ENCODE measurements around the gene HBA2.
"Not testable (repeated sequence)": the region's sequence is repeated elsewhere in the genome, so short reads cannot be mapped to it uniquely, and the experiment has no call there.

Gene HBA2

DNA sequence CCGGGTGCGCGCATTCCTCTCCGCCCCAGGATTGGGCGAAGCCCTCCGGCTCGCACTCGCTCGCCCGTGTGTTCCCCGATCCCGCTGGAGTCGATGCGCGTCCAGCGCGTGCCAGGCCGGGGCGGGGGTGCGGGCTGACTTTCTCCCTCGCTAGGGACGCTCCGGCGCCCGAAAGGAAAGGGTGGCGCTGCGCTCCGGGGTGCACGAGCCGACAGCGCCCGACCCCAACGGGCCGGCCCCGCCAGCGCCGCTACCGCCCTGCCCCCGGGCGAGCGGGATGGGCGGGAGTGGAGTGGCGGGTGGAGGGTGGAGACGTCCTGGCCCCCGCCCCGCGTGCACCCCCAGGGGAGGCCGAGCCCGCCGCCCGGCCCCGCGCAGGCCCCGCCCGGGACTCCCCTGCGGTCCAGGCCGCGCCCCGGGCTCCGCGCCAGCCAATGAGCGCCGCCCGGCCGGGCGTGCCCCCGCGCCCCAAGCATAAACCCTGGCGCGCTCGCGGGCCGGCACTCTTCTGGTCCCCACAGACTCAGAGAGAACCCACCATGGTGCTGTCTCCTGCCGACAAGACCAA, at the start of gene HBA2:
Gene HBA2 (plus strand): TSS at position 503 of the 568 bp plus-strand sequence. CDS start 37 bp downstream, at position 540.
- not testable (repeated sequence) for DNase-seq

DNA sequence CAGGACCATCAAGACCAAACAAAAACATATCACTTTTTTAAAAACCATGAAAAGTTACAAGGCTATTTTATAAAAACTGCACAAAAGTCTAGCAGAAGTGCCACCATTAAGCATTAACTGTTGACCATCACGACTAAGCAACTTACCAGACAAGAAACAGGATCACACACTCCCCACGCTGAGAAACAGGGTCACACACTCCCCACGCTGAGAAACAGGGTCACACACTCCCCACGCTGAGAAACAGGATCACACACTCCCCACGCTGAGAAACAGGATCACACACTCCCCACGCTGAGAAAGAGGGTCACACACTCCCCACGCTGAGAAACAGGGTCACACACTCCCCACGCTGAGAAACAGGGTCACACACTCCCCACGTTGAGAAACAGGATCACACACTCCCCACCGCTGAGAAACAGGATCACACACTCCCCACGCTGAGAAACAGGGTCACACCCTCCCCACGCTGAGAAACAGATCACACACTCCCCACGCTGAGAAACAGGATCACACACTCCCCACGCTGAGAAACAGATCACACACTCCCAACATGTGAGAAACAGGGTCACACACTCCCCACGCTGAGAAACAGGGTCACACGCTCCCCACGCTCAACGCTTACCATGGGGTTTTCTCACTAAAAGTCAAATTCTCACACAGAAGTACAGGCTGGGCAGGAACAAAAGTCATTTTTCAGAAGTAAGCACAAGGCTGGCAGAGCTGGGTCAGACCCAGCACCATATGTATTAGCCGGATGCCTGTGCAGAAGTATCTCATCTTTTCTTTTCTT, 48.9 kb upstream of the HBA2 start:
- DNase-seq: not testable (repeated sequence)

DNA sequence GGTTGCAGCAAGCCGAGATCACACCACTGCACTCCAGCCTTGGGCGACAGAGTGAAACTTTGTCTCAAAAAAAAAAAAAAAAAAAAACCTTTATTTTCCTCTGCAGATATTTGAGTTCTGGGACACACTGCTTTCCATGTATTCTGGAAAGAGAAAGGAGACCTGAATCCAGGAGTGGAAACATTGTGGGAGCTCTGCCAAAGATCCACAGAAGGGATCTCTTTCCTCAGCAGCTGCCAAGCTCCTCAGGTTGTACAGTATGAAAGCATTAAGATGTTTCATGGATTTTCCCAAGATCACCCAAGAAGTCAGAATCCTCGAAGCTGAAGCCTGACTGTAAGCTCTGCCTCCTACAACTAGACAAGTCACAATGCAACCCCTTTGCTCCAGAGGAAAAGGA, 47.7 kb upstream of the HBA2 start:
- DNase-seq: no peak

DNA sequence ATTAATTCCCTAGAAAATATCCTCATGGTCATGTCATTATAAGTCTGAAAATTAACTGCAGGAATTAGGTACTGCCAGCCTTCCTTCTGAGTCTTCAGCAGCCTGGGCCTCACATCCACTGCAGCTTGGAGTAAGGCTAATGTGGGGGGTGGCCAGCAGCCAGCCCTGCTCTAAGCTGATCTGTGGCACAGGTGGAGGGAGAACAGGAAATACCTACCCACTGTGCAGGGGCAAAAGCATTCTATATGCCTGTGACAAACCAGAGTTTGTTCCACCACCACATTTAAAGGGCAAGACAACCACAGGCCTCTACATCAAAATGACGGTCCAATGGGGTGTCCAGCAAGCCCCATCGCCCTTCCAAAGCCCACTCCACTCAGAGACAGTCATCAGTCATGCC, 43.6 kb upstream of the HBA2 start:
- DNase-seq: no peak

DNA sequence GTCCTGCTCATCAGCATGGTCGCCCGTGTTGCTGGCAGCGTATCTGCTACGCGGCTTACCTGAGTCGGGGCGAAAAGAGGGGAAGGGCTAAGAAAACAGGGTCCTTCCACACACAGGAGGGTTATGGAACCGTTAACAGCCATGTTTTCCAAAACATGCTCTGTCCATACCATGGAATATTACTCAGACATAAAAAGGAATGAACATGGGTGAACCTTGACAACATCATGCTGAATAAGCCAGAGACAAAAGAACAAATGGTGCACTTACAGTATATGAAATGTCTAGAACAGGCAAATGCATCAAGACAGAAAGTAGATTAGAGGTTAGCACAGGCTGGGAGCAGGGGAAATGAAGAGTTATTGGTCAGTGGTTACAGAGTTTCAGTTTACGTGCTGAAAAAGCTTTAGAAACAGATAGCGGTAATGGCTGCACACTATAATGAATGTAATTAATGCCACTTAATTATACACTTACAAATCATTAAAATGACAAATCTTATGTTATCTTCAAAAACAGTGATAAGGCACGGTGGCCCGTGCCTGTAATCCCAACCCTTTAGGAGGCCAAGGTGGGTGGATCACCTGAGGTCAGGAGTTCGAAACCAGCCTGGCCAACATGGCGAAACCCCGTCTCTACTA, 42.0 kb upstream of the HBA2 start:
- no peak for DNase-seq

DNA sequence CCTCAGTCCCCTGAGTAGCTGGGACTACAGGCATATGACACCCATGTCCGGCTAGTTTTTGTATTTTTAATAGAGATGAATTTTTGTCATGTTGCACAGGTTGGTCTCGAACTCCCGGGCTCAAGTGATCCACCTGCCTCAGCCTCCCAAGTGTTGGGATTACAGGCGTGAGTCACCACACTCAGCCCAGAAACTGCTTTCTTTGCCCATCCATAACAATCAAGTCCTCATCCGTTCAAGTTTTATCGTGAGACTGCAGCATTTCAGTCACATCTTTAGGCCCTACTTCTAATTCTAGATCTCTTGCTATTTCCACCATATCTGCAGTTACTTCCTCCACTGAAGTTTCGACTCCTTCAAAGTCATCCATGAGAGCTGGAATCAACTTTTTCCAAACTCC, 40.6 kb upstream of the HBA2 start:
- no peak for DNase-seq

DNA sequence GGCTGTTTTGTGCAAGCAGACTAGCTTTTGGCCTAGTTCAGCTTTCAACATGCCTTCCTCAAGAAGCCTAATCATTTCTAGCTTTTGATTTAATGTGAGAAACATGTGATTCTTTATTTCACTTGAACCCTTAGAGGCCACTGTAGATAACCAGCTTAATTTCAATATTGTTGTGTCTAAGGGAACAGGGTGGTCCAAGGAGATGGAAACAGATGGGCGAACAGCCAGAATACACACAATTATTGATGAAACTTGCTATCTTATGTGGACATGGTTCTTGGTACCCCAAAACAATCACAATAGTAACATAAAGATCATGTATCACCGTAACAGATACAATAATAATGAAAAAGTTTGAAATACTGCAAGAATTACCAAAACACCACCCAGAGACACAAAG, 39.0 kb upstream of the HBA2 start:
- no peak for DNase-seq

DNA sequence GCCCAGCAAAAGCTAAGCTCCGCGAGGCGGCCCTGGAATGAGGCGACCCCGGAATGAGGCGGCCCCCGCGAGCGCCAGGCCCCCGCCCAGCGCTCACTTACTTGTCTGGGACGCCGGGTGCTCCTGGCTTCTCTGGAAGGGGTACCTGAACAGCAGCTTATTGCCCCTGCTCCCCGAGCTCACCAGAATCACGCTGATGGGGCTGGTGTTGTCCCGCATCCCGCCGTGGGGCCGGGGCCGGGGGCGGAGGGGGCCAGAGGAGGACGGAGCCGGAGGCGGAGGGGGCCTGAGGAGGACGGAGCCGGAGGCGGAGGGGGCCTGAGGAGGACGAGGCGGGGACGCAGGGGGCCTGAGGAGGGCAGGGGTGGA, 34.6 kb upstream of the HBA2 start:
- peak; percentile 7 for DNase-seq

DNA sequence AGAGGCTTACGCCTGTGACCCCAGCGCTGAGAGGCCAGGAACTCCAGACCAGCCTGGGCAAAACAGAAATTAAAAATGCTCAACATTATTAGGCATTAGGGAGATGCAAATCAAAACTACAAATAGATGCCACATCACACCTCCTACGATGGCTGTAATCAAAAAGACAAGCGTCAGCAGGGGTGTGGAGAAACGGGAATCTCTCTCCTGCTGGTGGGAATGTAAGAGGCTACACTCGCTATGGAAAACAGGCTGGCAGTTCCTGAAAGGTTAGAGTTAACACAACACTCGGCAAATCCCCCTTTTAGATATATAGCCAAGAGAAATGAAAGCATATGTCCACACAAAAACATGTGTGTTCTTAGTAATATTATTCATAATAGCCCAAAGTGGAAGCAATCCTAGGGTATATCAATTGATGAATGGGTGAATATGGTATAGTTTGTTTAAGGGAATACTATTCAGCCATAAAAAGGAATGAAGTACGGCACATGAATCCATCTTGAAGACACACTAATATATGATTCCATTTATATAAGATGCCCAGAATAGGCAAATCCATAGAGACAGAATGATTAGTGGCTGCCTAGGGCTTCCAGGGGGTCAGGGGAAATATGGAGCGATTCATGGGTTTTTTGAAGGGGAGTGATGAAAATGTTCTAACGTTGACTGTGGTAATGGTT, 32.4 kb upstream of the HBA2 start:
- no peak for DNase-seq

DNA sequence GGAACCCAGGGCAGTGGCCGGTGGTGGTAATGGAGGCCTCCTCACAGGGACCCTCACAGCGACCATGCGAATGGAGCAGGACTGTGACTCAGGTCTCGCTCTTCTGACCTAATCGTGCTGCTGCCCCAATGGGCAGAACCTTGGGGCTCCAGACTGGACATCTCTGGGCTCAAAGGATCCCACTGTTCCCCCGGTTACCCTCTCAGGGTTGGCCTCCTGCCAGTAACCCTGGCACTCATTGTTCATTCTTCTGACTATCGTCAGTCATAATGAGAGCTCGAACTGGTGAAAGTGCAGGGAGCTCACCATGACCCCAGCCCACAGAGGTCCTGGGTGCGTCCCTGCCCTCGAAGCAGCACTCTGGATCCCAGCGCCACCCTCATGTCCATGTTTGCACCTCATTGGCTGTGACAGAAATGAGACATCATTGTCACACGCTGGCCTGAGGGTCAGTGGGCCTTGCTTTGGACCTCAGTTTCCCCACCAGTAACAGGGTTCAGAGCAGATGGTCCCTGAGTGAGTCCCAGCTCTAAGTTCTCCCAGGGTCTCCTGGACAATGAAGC, 30.2 kb upstream of the HBA2 start:
- DNase-seq: no peak

DNA sequence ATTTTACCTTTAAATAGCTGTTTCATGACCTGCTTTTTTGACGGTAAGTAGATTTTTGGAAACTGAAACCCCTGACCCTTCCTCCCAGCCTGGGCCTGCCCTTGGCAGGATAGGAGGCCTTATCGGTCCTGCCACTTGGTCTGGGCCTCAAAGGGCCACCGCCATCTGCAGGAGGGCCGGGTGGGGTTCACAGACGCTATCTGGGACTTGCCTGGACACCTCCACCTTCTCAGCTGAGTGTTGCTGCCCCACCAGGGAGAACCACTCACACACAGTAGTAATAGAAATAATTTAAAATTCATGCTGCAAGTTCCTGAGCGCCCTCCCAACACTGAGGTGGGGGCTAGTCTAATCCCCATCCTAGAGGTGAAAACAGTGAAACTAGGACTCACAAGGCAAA, 29.6 kb upstream of the HBA2 start:
- no peak for DNase-seq

DNA sequence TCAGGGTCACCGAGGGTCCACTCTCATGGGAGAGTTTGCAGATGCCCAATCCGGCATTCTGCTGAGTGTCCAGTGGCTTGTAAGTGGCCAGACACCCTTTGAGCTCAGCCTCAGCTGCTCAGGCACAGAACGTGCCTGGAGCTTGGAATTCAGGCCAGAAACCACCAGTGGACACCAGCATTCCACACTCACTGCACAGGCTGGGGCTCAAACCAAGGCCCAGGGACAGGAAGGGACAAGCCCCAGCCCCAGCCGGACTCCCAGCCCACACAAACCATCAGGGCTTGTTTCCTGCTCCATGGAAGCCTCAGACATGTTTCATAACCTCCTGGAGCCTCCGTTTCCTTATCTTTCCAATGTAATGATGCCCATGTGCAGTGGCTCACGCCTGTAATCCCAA, 29.2 kb upstream of the HBA2 start:
- DNase-seq: no peak

DNA sequence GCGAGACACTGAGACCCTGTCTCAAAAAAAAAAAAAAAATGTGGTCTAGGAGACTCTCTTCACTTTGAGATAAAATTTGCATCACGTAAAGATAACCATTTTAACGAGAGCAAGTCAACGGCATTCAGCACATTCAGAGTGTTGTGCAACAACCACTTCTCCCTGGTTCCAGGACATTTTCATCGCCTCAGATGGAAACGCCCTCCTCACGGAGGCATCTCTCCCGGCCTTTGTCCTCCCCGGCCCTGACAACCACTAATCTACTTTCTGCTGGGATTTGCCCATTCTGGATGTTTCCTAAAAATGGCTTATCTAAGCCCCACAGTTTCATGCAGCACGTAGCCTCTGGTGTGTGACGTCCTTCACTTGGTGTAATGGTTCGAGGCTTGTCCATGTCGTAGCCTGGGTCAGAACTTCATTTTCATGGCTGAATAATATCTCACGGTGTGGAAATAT, 27.9 kb upstream of the HBA2 start:
- DNase-seq: no peak

DNA sequence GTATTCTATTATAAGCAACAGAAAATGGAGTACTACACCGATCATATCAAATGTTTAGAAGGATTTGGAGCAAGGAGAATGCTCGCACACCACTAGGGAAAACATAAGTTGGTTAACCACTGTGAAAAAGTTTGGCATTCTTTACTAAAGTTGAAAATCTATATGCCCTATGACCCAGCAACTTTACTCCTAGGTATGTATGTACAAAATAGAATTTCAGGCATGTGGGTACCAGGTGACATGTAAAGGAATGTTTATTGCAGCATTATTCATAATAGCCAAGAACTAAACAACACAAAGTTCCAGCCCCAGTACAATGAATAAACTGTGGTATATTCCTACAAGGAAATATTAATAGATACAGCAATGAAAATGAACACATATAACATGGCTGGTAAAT, 26.0 kb upstream of the HBA2 start:
- DNase-seq: no peak

DNA sequence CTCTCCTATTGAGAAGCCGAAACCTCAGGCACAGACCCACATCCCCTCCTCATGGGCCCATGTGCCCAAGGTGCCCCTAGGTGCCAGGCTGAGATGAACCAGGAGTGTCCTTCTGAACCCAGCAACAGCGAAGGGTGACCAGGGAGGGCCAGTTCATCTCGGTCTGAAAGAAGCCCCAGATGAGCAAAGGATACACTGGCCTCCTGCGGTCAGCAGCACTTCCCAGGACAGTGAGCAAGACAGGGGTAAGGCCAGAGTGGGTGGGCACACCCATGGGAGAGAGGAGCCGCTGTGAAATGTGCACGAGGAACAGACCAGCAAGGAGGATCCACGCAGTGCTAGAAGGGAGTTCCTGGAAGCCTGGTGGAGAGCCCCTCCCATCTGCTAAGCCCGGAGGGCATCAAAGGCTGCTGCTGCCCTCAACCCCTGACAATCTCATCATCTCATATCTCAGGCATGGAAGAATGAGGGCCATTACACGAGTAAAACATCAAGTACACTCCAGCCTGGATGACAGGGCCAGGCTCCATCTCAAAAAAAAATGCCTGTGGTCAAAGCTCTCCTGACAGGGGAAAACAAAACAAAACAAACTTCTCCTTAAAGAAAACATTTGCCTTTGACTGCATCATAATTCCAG, 23.5 kb upstream of the HBA2 start:
- DNase-seq: peak; percentile 10

DNA sequence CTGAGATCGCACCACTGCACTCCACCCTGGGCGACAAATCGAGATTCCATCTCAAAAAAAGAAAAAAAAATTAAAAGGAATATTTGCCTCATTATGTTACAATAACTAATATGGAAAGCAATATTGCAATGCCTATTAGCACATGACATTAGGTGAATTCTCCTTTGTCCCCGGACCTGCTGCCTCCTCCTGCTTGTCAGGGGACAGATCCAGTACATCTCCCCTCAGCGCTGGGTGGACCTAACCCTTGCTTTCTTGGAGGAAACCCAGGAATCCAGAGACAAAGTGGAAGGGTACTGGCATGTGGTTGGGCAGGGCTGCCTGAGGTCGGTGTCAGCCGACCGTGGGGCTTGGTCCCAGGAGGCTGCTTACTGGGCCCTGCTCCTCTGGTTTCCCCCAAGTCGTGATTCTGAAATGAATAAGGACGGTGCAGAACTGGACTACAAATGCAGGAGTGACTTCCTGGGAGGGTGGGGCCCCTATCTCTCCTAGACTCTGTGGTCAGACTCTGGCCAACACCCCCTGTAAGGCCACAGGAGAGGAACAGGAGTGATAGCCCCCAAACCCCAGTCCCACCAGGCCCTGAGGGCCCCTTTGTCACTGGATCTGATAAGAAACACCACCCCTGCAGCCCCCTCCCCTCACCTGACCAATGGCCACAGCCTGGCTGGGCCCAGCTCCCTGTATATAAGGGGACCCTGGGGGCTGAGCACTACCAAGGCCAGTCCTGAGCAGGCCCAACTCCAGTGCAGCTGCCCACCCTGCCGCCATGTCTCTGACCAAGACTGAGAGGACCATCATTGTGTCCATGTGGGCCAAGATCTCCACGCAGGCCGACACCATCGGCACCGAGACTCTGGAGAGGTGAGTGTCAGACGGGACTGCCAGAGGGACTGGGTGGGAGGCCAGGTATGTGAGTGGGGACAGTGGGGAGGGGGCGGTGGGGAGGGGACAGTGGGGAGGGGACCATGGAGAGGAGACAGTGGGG, 20.2 kb upstream of the HBA2 start, which contains the start of gene HBZ:
Gene HBZ (plus strand): TSS at position 504 of the 988 bp plus-strand sequence. CDS start 266 bp downstream, at position 770.
- DNase-seq: no peak

DNA sequence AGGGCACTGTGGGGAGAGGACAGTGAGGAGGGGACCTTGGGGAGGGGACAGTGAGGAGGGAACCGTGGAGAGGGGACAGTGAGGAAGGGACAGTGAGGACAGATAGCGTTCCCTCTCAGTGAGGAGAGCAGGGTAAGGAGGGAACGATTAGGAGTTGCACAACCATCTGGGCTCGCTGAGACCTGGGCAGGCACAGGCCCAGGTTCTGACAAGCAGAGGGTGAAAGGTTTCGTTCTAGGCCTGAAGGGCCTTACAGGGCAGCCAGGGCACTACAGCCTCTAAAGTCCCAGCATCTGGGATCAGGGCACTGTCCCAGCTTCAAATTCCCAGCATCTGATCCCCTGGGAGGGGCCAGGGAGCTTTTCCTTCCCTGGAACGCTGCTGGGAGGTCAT, 19.6 kb upstream of the HBA2 start:
- DNase-seq: not testable (repeated sequence)

DNA sequence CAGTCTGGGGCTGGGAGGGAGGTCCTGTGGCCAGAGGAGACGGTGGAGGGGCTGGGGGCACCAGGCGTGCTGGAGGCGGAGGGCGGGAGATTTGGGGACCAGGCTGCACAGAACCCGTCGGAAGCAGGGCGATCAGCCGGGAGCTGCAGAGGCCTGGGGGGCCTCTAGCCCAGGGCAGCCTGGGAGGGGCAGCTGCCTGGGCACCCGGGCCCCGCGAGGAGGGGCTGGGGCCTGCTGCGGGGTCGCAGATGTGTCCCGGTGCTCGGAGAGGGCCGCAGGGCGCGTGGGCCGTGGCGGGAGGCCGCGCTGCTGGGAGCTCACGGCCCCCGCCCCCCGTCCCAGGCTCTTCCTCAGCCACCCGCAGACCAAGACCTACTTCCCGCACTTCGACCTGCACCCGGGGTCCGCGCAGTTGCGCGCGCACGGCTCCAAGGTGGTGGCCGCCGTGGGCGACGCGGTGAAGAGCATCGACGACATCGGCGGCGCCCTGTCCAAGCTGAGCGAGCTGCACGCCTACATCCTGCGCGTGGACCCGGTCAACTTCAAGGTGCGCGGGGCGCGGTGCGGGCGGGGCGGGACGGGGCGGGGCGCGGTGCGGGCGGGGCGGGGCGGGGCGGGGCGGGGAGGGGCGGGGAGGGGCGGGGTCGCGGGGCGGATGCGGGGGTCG, 19.0 kb upstream of the HBA2 start:
- not testable (repeated sequence) for DNase-seq

DNA sequence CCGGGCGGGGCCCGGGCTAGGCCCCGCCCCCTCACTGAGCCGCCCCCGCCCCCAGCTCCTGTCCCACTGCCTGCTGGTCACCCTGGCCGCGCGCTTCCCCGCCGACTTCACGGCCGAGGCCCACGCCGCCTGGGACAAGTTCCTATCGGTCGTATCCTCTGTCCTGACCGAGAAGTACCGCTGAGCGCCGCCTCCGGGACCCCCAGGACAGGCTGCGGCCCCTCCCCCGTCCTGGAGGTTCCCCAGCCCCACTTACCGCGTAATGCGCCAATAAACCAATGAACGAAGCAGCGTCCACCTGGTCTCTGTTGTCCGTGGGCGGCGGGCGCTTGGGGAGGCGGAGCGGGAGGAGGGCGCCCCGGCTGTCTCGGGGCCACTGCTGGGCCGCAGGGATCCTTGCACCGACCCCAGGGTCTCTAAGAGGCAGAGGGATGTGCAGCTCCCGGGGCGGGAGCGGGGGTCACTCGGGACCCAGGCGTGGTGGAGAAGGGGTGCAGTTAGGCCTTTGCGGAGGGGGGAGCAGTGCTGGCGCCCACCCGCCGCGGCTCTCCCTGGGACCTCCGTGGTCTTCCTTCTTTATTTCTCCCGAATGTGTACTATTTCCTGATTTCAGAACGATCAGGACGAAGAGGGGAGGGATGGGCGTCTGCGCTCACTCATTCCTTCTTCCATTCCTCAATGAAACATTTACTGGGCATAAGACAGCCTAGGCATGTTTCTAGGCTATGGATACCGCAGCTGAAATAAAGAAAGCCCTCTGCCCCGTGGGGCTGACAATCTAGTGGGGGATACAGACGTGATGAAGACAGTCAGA, 18.3 kb upstream of the HBA2 start:
- peak; percentile 14 for DNase-seq

DNA sequence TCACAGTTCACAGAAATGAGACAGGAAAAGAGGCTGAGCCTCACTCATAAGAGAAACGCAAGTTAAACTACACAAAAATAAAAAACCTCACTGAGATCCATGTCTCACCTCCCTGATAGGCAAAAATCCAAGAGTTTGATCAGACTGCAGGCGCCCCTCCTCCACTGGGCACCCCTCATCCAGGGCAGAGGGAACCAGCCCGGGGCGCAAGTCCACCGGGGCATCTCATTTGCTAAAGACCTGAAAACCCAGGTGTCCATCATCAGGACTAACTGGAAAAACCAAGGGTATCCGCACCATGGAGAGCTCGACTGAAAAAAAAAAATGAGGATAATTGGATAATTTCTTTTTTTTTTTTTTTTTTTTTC, 17.7 kb upstream of the HBA2 start:
- DNase-seq: no peak

Data from fibroblast of upper back skin (primary cell).